ENCODE results near the gene CEP152.

CEP152 gene

GRCh38 chr15:48785195-48785594, 25.7 kb downstream of the CEP152 start:
- no peak overlapping the region for H3K14ac ChIP-seq (ENCODE audit: low read length)
- no peak overlapping the region for H3K4me2 ChIP-seq (ENCODE audit: low read length)
- H3K23ac ChIP-seq (ENCODE audit: low read length), result no peak overlapping the region
- no CpG with 5 or more reads among the region's 3 CpGs for WGBS (ENCODE audit: extremely low coverage, insufficient coverage, insufficient read length)
- DNase-seq, result no peak
- H3K79me2 ChIP-seq (ENCODE audit: control insufficient read depth, insufficient read depth, low read length, poor library complexity), result no peaks in the 10 kb centered on the region
- H2BK5ac ChIP-seq (ENCODE audit: low read depth, low read length, poor library complexity), result no peak overlapping the region
- no peak overlapping the region for H4K91ac ChIP-seq (ENCODE audit: low read depth, low read length)
- H4K8ac ChIP-seq (ENCODE audit: low read depth, low read length), result no peak overlapping the region
- no peak overlapping the region for H3K4ac ChIP-seq (ENCODE audit: low read depth, low read length)
- H4K12ac ChIP-seq (ENCODE audit: low read depth, low read length), result no peak overlapping the region
- no peak overlapping the region for H2BK12ac ChIP-seq (ENCODE audit: low read length)
- no peak overlapping the region for H3K9ac ChIP-seq (ENCODE audit: low read length)
- H3K4me3 ChIP-seq (ENCODE audit: low read depth, low read length), result no peak overlapping the region
- peaks cover 2 to 4% of the 10 kb centered on the region in 2 experiments for H3K36me3 ChIP-seq (ENCODE audit: control insufficient read depth in 1 of 2, insufficient read depth in 2 of 2, low read length in 2 of 2)
- no peak overlapping the region for H3K18ac ChIP-seq (ENCODE audit: low read length)
- no peak overlapping the region for H2BK120ac ChIP-seq (ENCODE audit: insufficient read depth, low read length, poor library complexity)
- H2AFZ ChIP-seq (ENCODE audit: insufficient read depth, low read length, poor library complexity), result no peak overlapping the region
- no peaks in the 10 kb centered on the region for H3K79me1 ChIP-seq (ENCODE audit: low read length)
- H3K27me3 ChIP-seq (ENCODE audit: insufficient read depth, low read length), result no peaks in the 10 kb centered on the region
- no peaks in the 10 kb centered on the region for H3K4me1 ChIP-seq (ENCODE audit: control insufficient read depth in 1 of 2, insufficient read depth in 2 of 2, low read length in 2 of 2)
- H3K27ac ChIP-seq (ENCODE audit: low read depth, low read length), result no peak overlapping the region
- H2AK5ac ChIP-seq (ENCODE audit: low read length), result no peak overlapping the region
- H3K9me3 ChIP-seq (ENCODE audit: insufficient read depth, low read depth, low read length), result no peaks in the 10 kb centered on the region

GRCh38 chr15:48784756-48785155, 26.1 kb downstream of the CEP152 start:
- H3K4me2 ChIP-seq (ENCODE audit: low read length), result no peak overlapping the region
- DNase-seq, result no peak
- H2AFZ ChIP-seq (ENCODE audit: insufficient read depth, low read length, poor library complexity), result no peak overlapping the region
- no peak overlapping the region for H4K8ac ChIP-seq (ENCODE audit: low read depth, low read length)
- no peak overlapping the region for H3K4ac ChIP-seq (ENCODE audit: low read depth, low read length)
- peaks cover 2 to 6% of the 10 kb centered on the region in 2 experiments for H3K36me3 ChIP-seq (ENCODE audit: control insufficient read depth in 1 of 2, insufficient read depth in 2 of 2, low read length in 2 of 2)
- no CpG with 5 or more reads among the region's 2 CpGs for WGBS (ENCODE audit: extremely low coverage, insufficient coverage, insufficient read length)
- no peak overlapping the region for H3K9ac ChIP-seq (ENCODE audit: low read length)
- H3K9me3 ChIP-seq (ENCODE audit: insufficient read depth, low read depth, low read length), result no peaks in the 10 kb centered on the region
- H2AK5ac ChIP-seq (ENCODE audit: low read length), result no peak overlapping the region
- H4K12ac ChIP-seq (ENCODE audit: low read depth, low read length), result no peak overlapping the region
- no peak overlapping the region for H2BK5ac ChIP-seq (ENCODE audit: low read depth, low read length, poor library complexity)
- H3K27ac ChIP-seq (ENCODE audit: low read depth, low read length), result no peak overlapping the region
- no peaks in the 10 kb centered on the region for H3K79me2 ChIP-seq (ENCODE audit: control insufficient read depth, insufficient read depth, low read length, poor library complexity)
- H3K4me3 ChIP-seq (ENCODE audit: low read depth, low read length), result no peak overlapping the region
- H2BK120ac ChIP-seq (ENCODE audit: insufficient read depth, low read length, poor library complexity), result no peak overlapping the region
- no peaks in the 10 kb centered on the region for H3K79me1 ChIP-seq (ENCODE audit: low read length)
- no peak overlapping the region for H3K23ac ChIP-seq (ENCODE audit: low read length)
- H4K91ac ChIP-seq (ENCODE audit: low read depth, low read length), result no peak overlapping the region
- H2BK12ac ChIP-seq (ENCODE audit: low read length), result no peak overlapping the region
- H3K14ac ChIP-seq (ENCODE audit: low read length), result no peak overlapping the region
- H3K27me3 ChIP-seq (ENCODE audit: insufficient read depth, low read length), result no peaks in the 10 kb centered on the region
- no peak overlapping the region for H3K18ac ChIP-seq (ENCODE audit: low read length)
- H3K4me1 ChIP-seq (ENCODE audit: control insufficient read depth in 1 of 2, insufficient read depth in 2 of 2, low read length in 2 of 2), result no peaks in the 10 kb centered on the region

DNA sequence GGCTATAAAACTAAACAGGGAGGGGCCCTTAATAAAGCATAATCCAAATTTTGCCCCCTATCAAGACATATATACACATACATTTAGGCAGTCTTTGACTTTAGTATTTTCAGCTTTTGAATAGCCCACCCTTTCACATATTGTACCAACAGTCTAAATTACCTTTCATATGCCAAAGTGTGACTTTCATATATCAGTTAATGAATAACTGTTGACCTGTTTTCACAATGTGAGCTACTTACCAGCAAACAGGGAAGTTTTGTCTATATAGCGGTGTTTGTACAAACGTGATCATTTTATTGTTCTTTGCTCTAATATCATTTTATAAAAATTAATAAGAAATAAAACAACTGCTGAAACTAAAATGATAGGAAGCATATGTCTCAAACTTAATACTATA, 28.0 kb downstream of the CEP152 start:
- no peak overlapping the region for H3K9ac ChIP-seq (ENCODE audit: low read length)
- no peak overlapping the region for H3K4ac ChIP-seq (ENCODE audit: low read depth, low read length)
- H3K27ac ChIP-seq (ENCODE audit: low read depth, low read length), result no peak overlapping the region
- H4K91ac ChIP-seq (ENCODE audit: low read depth, low read length), result no peak overlapping the region
- H3K4me2 ChIP-seq (ENCODE audit: low read length), result no peak overlapping the region
- H4K12ac ChIP-seq (ENCODE audit: low read depth, low read length), result no peak overlapping the region
- no peak overlapping the region for H2BK120ac ChIP-seq (ENCODE audit: insufficient read depth, low read length, poor library complexity)
- H2BK5ac ChIP-seq (ENCODE audit: low read depth, low read length, poor library complexity), result no peak overlapping the region
- H2AFZ ChIP-seq (ENCODE audit: insufficient read depth, low read length, poor library complexity), result no peak overlapping the region
- no peaks in the 10 kb centered on the region for H3K4me1 ChIP-seq (ENCODE audit: control insufficient read depth in 1 of 2, insufficient read depth in 2 of 2, low read length in 2 of 2)
- no CpG with 5 or more reads among the region's 2 CpGs for WGBS (ENCODE audit: extremely low coverage, insufficient coverage, insufficient read length)
- no peak overlapping the region for H3K4me3 ChIP-seq (ENCODE audit: low read depth, low read length)
- no peak overlapping the region for H3K18ac ChIP-seq (ENCODE audit: low read length)
- no peak overlapping the region for H3K14ac ChIP-seq (ENCODE audit: low read length)
- no peaks in the 10 kb centered on the region for H3K27me3 ChIP-seq (ENCODE audit: insufficient read depth, low read length)
- no peak overlapping the region for H2BK12ac ChIP-seq (ENCODE audit: low read length)
- H3K23ac ChIP-seq (ENCODE audit: low read length), result no peak overlapping the region
- H2AK5ac ChIP-seq (ENCODE audit: low read length), result no peak overlapping the region
- no peaks in the 10 kb centered on the region for H3K79me2 ChIP-seq (ENCODE audit: control insufficient read depth, insufficient read depth, low read length, poor library complexity)
- no peaks in the 10 kb centered on the region for H3K79me1 ChIP-seq (ENCODE audit: low read length)
- no peak overlapping the region for H4K8ac ChIP-seq (ENCODE audit: low read depth, low read length)
- no peak for DNase-seq
- H3K9me3 ChIP-seq (ENCODE audit: insufficient read depth, low read depth, low read length), result no peaks in the 10 kb centered on the region
- H3K36me3 ChIP-seq (ENCODE audit: control insufficient read depth in 1 of 2, insufficient read depth in 2 of 2, low read length in 2 of 2), result peaks cover 0 to 6% of the 10 kb centered on the region in 2 experiments

DNA sequence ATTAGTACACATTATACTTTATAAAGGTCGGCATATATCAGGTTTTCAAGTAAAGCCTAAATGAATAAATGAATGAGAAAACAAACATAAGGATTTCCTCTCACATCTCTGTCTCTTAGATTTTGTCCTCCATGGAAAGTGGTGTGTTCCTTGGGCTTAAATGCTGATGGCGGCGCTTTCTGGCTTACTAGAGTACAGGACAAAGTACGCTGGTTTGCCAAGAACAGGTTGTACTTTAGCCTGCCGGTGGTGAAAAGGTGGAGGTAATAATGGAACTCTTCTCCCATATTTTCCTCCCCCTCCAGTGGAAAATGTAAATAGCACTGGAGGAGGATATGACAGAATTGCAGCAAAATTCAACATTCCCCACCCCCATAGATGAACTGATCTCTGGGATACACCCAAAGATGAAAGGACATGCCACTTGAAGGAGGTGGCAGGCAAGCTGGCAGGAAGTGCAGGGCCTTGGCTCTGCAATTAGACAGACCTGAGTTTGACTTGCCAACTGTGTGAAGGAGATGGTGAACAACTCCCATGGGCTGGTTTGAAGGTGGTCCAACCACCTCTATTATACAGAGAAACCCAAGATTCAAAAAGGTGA, 29.3 kb downstream of the CEP152 start:
- no peak for DNase-seq
- peaks cover 0 to 6% of the 10 kb centered on the region in 2 experiments for H3K36me3 ChIP-seq (ENCODE audit: control insufficient read depth in 1 of 2, insufficient read depth in 2 of 2, low read length in 2 of 2)
- no peak overlapping the region for H3K9ac ChIP-seq (ENCODE audit: low read length)
- H3K79me2 ChIP-seq (ENCODE audit: control insufficient read depth, insufficient read depth, low read length, poor library complexity), result no peaks in the 10 kb centered on the region
- no peak overlapping the region for H3K4ac ChIP-seq (ENCODE audit: low read depth, low read length)
- H3K9me3 ChIP-seq (ENCODE audit: insufficient read depth, low read depth, low read length), result no peaks in the 10 kb centered on the region
- no peak overlapping the region for H3K18ac ChIP-seq (ENCODE audit: low read length)
- H3K27me3 ChIP-seq (ENCODE audit: insufficient read depth, low read length), result no peaks in the 10 kb centered on the region
- H3K4me1 ChIP-seq (ENCODE audit: control insufficient read depth in 1 of 2, insufficient read depth in 2 of 2, low read length in 2 of 2), result no peaks in the 10 kb centered on the region
- no peak overlapping the region for H4K12ac ChIP-seq (ENCODE audit: low read depth, low read length)
- H2AK5ac ChIP-seq (ENCODE audit: low read length), result no peak overlapping the region
- WGBS (ENCODE audit: extremely low coverage, insufficient coverage, insufficient read length), result no CpG with 5 or more reads among the region's 5 CpGs
- H3K27ac ChIP-seq (ENCODE audit: low read depth, low read length), result no peak overlapping the region
- no peak overlapping the region for H2BK12ac ChIP-seq (ENCODE audit: low read length)
- no peak overlapping the region for H4K8ac ChIP-seq (ENCODE audit: low read depth, low read length)
- no peak overlapping the region for H4K91ac ChIP-seq (ENCODE audit: low read depth, low read length)
- H3K4me2 ChIP-seq (ENCODE audit: low read length), result no peak overlapping the region
- no peak overlapping the region for H3K14ac ChIP-seq (ENCODE audit: low read length)
- no peak overlapping the region for H2BK5ac ChIP-seq (ENCODE audit: low read depth, low read length, poor library complexity)
- H2BK120ac ChIP-seq (ENCODE audit: insufficient read depth, low read length, poor library complexity), result no peak overlapping the region
- no peaks in the 10 kb centered on the region for H3K79me1 ChIP-seq (ENCODE audit: low read length)
- peak overlapping the region; percentile 14 for H3K4me3 ChIP-seq (ENCODE audit: low read depth, low read length)
- no peak overlapping the region for H2AFZ ChIP-seq (ENCODE audit: insufficient read depth, low read length, poor library complexity)
- H3K23ac ChIP-seq (ENCODE audit: low read length), result no peak overlapping the region

Measured in trophoblast cell (in vitro differentiated cells and primary cell).